Endothelial cell of coronary artery (primary cell): ENCODE data around the gene PLA2G4E. TPM values are rescaled to one million over a fixed set of nuclear protein-coding genes. Genes with fewer than 3 reads are reported as not detected.

Experiments used
- total RNA-seq: library from RNA; depleted of rRNA; stranded (reverse); fragments of >200 nt; gene quantifications from 2 replicates; pipeline ENCODE4 v1.2.3, GENCODE V29; 2014

The PLA2G4E gene, protein sequence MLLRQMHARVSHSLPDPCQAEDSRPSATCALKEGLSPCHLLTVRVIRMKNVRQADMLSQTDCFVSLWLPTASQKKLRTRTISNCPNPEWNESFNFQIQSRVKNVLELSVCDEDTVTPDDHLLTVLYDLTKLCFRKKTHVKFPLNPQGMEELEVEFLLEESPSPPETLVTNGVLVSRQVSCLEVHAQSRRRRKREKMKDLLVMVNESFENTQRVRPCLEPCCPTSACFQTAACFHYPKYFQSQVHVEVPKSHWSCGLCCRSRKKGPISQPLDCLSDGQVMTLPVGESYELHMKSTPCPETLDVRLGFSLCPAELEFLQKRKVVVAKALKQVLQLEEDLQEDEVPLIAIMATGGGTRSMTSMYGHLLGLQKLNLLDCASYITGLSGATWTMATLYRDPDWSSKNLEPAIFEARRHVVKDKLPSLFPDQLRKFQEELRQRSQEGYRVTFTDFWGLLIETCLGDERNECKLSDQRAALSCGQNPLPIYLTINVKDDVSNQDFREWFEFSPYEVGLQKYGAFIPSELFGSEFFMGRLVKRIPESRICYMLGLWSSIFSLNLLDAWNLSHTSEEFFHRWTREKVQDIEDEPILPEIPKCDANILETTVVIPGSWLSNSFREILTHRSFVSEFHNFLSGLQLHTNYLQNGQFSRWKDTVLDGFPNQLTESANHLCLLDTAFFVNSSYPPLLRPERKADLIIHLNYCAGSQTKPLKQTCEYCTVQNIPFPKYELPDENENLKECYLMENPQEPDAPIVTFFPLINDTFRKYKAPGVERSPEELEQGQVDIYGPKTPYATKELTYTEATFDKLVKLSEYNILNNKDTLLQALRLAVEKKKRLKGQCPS
- not detected in 2 replicates for total RNA-seq

DNA sequence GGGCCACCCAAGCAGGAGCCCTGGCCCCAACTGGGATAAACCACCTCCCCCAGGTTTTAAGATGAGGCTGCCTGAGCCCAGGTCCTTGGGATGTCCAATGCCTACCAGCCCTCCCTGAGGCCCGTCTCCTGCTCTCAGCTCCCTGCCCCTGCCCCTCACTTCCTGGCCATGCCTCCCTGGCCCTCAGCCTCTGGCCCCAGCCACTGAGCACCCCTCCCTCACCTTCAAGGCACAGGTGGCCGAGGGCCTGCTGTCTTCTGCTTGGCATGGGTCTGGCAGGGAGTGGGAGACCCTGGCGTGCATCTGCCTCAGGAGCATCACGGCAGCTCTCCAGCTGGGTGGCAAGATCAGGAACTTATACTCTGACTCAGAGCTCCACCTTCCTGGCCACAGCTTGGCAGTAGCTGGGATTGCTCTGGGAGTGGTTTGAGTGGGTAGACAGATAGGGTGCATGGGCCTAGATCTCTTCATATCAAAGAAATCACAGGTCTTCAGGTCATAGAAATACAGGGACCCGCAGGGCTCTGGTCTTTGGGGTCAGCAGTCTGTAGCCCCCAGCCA lies at the start of gene PLA2G4E:
Gene PLA2G4E (minus strand): TSS at position 330 of the 561 bp plus-strand sequence. CDS start 12 bp downstream, at position 318.

DNA sequence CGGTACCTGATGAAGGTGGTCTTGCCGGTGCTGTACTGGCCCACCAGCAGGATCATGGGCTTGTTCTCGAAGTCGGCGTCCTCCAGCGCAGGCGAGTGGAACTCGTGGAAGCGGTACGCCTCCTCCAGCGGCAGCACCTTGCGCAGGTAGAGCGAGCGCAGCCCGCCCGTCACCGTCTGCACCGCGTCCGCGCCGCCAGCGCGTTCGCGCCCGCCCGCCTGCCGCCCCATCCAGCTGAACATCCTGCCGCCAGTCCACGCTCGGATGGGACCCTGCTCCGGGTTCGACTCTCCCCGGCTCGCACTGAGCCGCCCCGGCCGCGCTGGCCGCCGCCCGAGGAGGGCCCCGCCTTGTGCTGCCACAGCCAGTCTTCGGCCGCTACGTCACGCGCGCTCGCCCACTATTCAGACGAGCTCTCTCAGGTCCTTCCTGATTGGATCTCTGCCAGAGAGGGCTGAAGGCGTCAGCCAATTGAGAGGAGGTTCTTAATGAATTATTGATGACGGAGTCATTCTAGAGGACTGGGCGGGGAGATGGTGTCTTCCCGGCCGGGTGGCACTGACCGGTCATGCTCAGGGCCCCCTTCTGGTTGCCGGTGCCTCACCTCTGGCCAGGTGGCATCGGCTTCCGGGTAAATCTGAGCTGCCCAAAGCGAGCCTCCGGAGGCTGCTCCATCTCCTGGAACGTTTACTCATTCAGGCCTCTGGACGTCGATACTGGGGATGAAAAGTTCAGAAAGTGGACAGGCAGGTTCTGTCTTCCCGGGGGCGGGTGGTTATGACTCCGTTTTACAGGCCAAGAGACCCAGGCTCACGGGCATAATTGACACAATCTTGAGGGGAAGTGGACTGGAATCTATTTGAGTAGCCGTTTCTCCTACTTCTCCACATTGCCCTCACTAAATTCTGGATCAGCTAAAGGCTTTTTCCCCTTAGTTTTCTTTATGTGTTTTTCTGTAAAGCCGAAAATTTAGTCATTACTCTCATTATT lies 48.3 kb downstream of the PLA2G4E start, which contains the start of gene EHD4:
Gene EHD4 (minus strand): TSS at position 305 of the 990 bp plus-strand sequence. CDS start 63 bp downstream, at position 242.

Other genes starting within 250 kb of the PLA2G4E start
- gene MAPKBP1, start 246.6 kb downstream of the PLA2G4E start, total RNA-seq, result 18.3 and 22.3 TPM in 2 replicates
- gene JMJD7, start 192.9 kb downstream of the PLA2G4E start, total RNA-seq, result 2.5 and 2.7 TPM in 2 replicates
- gene PLA2G4B, start 182.2 kb downstream of the PLA2G4E start, total RNA-seq, result 0.27 and 1.2 TPM in 2 replicates
- 6.3 and 10.5 TPM in 2 replicates for gene SPTBN5, start 127.0 kb downstream of the PLA2G4E start, total RNA-seq
- gene EHD4, start 48.5 kb downstream of the PLA2G4E start, total RNA-seq, result 117 and 152 TPM in 2 replicates
- gene PLA2G4D, start 73.5 kb upstream of the PLA2G4E start, total RNA-seq, result not detected in 2 replicates
- not detected in 2 replicates for gene PLA2G4F, start 135.6 kb upstream of the PLA2G4E start, total RNA-seq
- gene VPS39, start 187.3 kb upstream of the PLA2G4E start, total RNA-seq, result 29.4 and 40.8 TPM in 2 replicates